ENCODE measurements around the gene WNT2B.

The WNT2B gene

DNA sequence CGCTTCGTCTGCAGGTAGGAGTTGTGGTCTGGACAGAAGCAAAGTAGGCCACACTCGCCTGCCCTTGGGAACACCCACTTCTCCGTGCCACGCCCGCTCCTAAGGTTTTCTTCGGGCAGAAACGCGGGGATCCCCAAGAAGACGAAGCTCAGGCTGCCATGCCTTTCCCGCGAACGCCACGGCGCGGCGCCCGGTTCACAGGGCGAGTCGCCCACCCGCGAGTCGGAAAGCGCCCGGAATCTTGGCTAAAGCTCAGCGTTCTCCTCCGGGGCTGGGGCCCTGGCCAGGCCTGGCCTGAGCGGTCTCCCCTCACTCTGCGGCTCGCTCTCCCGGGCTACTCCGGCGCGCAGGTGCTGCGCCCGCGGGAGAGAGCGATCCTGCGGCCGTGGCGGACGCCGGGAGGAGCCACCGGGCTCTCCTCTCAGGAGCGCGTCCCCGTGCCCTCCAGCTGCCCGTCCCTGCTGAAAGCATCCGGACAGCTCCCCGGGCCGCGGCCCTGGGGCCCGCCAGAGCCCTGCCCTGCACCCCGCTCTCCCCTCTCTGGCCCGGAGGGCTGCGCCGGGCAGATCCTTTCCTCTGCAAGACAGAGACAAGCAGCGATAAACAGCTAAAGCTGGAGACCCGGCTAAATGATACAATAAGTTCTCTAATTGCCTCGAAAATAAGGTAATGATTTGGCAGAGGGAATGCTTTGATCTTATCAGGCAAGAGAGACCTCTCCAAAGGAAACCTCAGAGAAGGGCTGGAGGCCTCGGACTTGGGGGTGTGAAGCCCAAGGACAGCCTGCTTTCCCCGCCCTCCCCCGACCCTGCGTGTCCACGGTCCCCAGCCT is 6.7 kb upstream of the WNT2B start (continued):
- TF ChIP-seq ZNF155 (tag by site-specific recombination; IDR thresholded peaks at IDR 0.05), result no peak
- no peak for TF ChIP-seq ZNF48 (tag by site-specific recombination; IDR thresholded peaks at IDR 0.05)
- no peak for TF ChIP-seq ZNF423 (tag by site-specific recombination; IDR thresholded peaks at IDR 0.05)
- TF ChIP-seq ZNF701 (tag by site-specific recombination; IDR thresholded peaks at IDR 0.05), result no peak
- no peak for TF ChIP-seq ZNF548 (tag by site-specific recombination; IDR thresholded peaks at IDR 0.05)
- no peak for TF ChIP-seq ZNF610 (tag by site-specific recombination; IDR thresholded peaks at IDR 0.05; ENCODE audit: borderline replicate concordance)
- peak; percentile 66 for TF ChIP-seq ZBTB17 (tag by site-specific recombination; IDR thresholded peaks at IDR 0.05)
- TF ChIP-seq, protein P1, sequence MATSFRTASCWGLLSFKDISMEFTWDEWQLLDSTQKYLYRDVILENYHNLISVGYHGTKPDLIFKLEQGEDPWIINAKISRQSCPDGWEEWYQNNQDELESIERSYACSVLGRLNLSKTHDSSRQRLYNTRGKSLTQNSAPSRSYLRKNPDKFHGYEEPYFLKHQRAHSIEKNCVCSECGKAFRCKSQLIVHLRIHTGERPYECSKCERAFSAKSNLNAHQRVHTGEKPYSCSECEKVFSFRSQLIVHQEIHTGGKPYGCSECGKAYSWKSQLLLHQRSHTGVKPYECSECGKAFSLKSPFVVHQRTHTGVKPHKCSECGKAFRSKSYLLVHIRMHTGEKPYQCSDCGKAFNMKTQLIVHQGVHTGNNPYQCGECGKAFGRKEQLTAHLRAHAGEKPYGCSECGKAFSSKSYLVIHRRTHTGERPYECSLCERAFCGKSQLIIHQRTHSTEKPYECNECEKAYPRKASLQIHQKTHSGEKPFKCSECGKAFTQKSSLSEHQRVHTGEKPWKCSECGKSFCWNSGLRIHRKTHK (tag by site-specific recombination; IDR thresholded peaks at IDR 0.05), result no peak
- TF ChIP-seq, protein P2, sequence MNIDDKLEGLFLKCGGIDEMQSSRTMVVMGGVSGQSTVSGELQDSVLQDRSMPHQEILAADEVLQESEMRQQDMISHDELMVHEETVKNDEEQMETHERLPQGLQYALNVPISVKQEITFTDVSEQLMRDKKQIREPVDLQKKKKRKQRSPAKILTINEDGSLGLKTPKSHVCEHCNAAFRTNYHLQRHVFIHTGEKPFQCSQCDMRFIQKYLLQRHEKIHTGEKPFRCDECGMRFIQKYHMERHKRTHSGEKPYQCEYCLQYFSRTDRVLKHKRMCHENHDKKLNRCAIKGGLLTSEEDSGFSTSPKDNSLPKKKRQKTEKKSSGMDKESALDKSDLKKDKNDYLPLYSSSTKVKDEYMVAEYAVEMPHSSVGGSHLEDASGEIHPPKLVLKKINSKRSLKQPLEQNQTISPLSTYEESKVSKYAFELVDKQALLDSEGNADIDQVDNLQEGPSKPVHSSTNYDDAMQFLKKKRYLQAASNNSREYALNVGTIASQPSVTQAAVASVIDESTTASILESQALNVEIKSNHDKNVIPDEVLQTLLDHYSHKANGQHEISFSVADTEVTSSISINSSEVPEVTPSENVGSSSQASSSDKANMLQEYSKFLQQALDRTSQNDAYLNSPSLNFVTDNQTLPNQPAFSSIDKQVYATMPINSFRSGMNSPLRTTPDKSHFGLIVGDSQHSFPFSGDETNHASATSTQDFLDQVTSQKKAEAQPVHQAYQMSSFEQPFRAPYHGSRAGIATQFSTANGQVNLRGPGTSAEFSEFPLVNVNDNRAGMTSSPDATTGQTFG (tag by site-specific recombination; IDR thresholded peaks at IDR 0.05; ENCODE audit: borderline replicate concordance), result no peak
- TF ChIP-seq ZNF768 (tag by site-specific recombination; IDR thresholded peaks at IDR 0.05), result no peak
- TF ChIP-seq, protein P3, sequence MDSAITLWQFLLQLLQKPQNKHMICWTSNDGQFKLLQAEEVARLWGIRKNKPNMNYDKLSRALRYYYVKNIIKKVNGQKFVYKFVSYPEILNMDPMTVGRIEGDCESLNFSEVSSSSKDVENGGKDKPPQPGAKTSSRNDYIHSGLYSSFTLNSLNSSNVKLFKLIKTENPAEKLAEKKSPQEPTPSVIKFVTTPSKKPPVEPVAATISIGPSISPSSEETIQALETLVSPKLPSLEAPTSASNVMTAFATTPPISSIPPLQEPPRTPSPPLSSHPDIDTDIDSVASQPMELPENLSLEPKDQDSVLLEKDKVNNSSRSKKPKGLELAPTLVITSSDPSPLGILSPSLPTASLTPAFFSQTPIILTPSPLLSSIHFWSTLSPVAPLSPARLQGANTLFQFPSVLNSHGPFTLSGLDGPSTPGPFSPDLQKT (IDR thresholded peaks at IDR 0.05; ENCODE audit: borderline replicate concordance, low read depth, low read length), result no peak
- peak; percentile 44; the same call in 1 of the 2 replicates for TF ChIP-seq ZEB2 (tag by site-specific recombination; IDR thresholded peaks at IDR 0.05)
- TF ChIP-seq ZNF76 (tag by site-specific recombination; IDR thresholded peaks at IDR 0.05; ENCODE audit: borderline replicate concordance, low read depth), result no peak; the same call in 1 of the 2 replicates
- TF ChIP-seq ZNF785 (tag by site-specific recombination; IDR thresholded peaks at IDR 0.05), result no peak
- TF ChIP-seq, protein P4, sequence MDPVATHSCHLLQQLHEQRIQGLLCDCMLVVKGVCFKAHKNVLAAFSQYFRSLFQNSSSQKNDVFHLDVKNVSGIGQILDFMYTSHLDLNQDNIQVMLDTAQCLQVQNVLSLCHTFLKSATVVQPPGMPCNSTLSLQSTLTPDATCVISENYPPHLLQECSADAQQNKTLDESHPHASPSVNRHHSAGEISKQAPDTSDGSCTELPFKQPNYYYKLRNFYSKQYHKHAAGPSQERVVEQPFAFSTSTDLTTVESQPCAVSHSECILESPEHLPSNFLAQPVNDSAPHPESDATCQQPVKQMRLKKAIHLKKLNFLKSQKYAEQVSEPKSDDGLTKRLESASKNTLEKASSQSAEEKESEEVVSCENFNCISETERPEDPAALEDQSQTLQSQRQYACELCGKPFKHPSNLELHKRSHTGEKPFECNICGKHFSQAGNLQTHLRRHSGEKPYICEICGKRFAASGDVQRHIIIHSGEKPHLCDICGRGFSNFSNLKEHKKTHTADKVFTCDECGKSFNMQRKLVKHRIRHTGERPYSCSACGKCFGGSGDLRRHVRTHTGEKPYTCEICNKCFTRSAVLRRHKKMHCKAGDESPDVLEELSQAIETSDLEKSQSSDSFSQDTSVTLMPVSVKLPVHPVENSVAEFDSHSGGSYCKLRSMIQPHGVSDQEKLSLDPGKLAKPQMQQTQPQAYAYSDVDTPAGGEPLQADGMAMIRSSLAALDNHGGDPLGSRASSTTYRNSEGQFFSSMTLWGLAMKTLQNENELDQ (tag by site-specific recombination; IDR thresholded peaks at IDR 0.05; ENCODE audit: low read depth), result no peak
- no peak for TF ChIP-seq SCRT2 (tag by site-specific recombination; IDR thresholded peaks at IDR 0.05)
- TF ChIP-seq, protein P5, sequence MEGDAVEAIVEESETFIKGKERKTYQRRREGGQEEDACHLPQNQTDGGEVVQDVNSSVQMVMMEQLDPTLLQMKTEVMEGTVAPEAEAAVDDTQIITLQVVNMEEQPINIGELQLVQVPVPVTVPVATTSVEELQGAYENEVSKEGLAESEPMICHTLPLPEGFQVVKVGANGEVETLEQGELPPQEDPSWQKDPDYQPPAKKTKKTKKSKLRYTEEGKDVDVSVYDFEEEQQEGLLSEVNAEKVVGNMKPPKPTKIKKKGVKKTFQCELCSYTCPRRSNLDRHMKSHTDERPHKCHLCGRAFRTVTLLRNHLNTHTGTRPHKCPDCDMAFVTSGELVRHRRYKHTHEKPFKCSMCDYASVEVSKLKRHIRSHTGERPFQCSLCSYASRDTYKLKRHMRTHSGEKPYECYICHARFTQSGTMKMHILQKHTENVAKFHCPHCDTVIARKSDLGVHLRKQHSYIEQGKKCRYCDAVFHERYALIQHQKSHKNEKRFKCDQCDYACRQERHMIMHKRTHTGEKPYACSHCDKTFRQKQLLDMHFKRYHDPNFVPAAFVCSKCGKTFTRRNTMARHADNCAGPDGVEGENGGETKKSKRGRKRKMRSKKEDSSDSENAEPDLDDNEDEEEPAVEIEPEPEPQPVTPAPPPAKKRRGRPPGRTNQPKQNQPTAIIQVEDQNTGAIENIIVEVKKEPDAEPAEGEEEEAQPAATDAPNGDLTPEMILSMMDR (tag by site-specific recombination; IDR thresholded peaks at IDR 0.05), result peak; percentile 90
- TF ChIP-seq, protein P6, sequence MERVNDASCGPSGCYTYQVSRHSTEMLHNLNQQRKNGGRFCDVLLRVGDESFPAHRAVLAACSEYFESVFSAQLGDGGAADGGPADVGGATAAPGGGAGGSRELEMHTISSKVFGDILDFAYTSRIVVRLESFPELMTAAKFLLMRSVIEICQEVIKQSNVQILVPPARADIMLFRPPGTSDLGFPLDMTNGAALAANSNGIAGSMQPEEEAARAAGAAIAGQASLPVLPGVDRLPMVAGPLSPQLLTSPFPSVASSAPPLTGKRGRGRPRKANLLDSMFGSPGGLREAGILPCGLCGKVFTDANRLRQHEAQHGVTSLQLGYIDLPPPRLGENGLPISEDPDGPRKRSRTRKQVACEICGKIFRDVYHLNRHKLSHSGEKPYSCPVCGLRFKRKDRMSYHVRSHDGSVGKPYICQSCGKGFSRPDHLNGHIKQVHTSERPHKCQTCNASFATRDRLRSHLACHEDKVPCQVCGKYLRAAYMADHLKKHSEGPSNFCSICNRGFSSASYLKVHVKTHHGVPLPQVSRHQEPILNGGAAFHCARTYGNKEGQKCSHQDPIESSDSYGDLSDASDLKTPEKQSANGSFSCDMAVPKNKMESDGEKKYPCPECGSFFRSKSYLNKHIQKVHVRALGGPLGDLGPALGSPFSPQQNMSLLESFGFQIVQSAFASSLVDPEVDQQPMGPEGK (tag by site-specific recombination; IDR thresholded peaks at IDR 0.05), result peak; percentile 49; the same call in 1 of the 2 replicates
- TF ChIP-seq IKZF3 (tag by site-specific recombination; IDR thresholded peaks at IDR 0.05), result no peak
- TF ChIP-seq REPIN1 (tag by site-specific recombination; IDR thresholded peaks at IDR 0.05; ENCODE audit: low read depth), result no peak
- TF ChIP-seq, protein P7, sequence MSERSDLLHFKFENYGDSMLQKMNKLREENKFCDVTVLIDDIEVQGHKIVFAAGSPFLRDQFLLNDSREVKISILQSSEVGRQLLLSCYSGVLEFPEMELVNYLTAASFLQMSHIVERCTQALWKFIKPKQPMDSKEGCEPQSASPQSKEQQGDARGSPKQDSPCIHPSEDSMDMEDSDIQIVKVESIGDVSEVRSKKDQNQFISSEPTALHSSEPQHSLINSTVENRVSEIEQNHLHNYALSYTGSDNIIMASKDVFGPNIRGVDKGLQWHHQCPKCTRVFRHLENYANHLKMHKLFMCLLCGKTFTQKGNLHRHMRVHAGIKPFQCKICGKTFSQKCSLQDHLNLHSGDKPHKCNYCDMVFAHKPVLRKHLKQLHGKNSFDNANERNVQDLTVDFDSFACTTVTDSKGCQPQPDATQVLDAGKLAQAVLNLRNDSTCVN (tag by site-specific recombination; optimal IDR thresholded peaks at IDR 0.05), result peak; percentile 88
- no peak for TF ChIP-seq YY1 (tag by site-specific recombination; IDR thresholded peaks at IDR 0.05)
- TF ChIP-seq KLF7 (tag by site-specific recombination; IDR thresholded peaks at IDR 0.05; ENCODE audit: borderline replicate concordance), result 0 out of 2 replicates have a peak, but pooled peaks have one; percentile 31
- TF ChIP-seq ZBTB20 (tag by site-specific recombination; IDR thresholded peaks at IDR 0.05), result peak; percentile 91
- no peak for TF ChIP-seq HOXA7 (CRISPR knock-in tag; IDR thresholded peaks at IDR 0.05; ENCODE audit: borderline replicate concordance)
- peak; percentile 55 for TF ChIP-seq ZFHX2 (tag by site-specific recombination; conservative IDR thresholded peaks at IDR 0.05)
- TF ChIP-seq ZNF549 (tag by site-specific recombination; IDR thresholded peaks at IDR 0.05), result no peak
